ENCODE measurements around the gene HDHD5. TPM values are rescaled to one million over a fixed set of nuclear protein-coding genes. Genes with fewer than 3 reads are reported as not detected.
A peak's percentile ranks its signal among the peaks of the same experiment; 100 is the strongest.

The HDHD5 gene
- total RNA-seq, 3 donors from 2014 or later (not counting 1 experiment from before 2014, with no cell fraction given): 12.0 to 16.5 (median 13.5) TPM

- Mint-ChIP-seq H3K36me3 (peaks cover 2% of the 10 kb centered on the region), H3K4me3 (peak overlapping the region; percentile 59), H3K9me3 (no peaks in the 10 kb centered on the region), H3K27ac (no peak overlapping the region), H3K4me1 (peaks cover 48 to 50% of the 10 kb centered on the region in 2 donors), H3K27me3 (ENCODE audit: low read depth in 2 of 2) (peaks cover 10 to 16% of the 10 kb centered on the region in 2 donors)
- no peak overlapping the region for H3K4me3 ChIP-seq (ENCODE audit: low read length)
- peak in 1 of 2 donors; percentile 24 for DNase-seq
- H3K36me3 ChIP-seq (ENCODE audit: control insufficient read depth, insufficient read depth, low read length): no peaks in the 10 kb centered on the region
- H3K4me1 ChIP-seq (ENCODE audit: control insufficient read depth, insufficient read depth, low read length): peaks cover 57% of the 10 kb centered on the region
- 46% methylated on average over 63 of the region's 63 CpGs for WGBS (ENCODE audit: insufficient coverage)
- intact Hi-C loops (cut with micrococcal nuclease): no loop called here
- no peak overlapping the region for H3K27ac ChIP-seq (ENCODE audit: low read length)
- peaks cover 15% of the 10 kb centered on the region for H3K27me3 ChIP-seq (ENCODE audit: control insufficient read depth, insufficient read depth, low read length)
- TF ChIP-seq CTCF (IDR thresholded peaks at IDR 0.05): no peak
- H3K9me3 ChIP-seq (ENCODE audit: control insufficient read depth, insufficient read depth, low read length): no peaks in the 10 kb centered on the region
- no peak for ATAC-seq
Measured at GRCh38 chr22:17119481-17120202, 39.4 kb downstream of the HDHD5 start.

GRCh38 chr22:17118342-17118741, 40.7 kb downstream of the HDHD5 start:
- no peak for DNase-seq
- no peak overlapping the region for H3K27ac ChIP-seq (ENCODE audit: low read length)
- WGBS (ENCODE audit: insufficient coverage): 44% methylated on average over 4 of the region's 4 CpGs
- Mint-ChIP-seq H3K27ac (peak overlapping the region in 1 of 2 donors; percentile 81), H3K9me3 (no peaks in the 10 kb centered on the region), H3K36me3 (no peaks in the 10 kb centered on the region), H3K4me3 (peak overlapping the region; percentile 78), H3K27me3 (ENCODE audit: low read depth in 2 of 2) (peaks cover 10 to 14% of the 10 kb centered on the region in 2 donors), H3K4me1 (peaks cover 48 to 58% of the 10 kb centered on the region in 2 donors)
- H3K4me3 ChIP-seq (ENCODE audit: low read length): no peak overlapping the region
- ATAC-seq: no peak
- H3K9me3 ChIP-seq (ENCODE audit: control insufficient read depth, insufficient read depth, low read length): no peaks in the 10 kb centered on the region
- peaks cover 15% of the 10 kb centered on the region for H3K27me3 ChIP-seq (ENCODE audit: control insufficient read depth, insufficient read depth, low read length)
- peaks cover 61% of the 10 kb centered on the region for H3K4me1 ChIP-seq (ENCODE audit: control insufficient read depth, insufficient read depth, low read length)
- no peaks in the 10 kb centered on the region for H3K36me3 ChIP-seq (ENCODE audit: control insufficient read depth, insufficient read depth, low read length)
- no peak for TF ChIP-seq CTCF (IDR thresholded peaks at IDR 0.05)
- intact Hi-C loops (cut with micrococcal nuclease): no loop called here

- intact Hi-C loops (cut with micrococcal nuclease): no loop called here
- no peak overlapping the region for H3K4me3 ChIP-seq (ENCODE audit: low read length)
Measured at GRCh38 chr22:17117890-17118289, 41.2 kb downstream of the HDHD5 start.

More at GRCh38 chr22:17117890-17118289, 41.2 kb downstream of the HDHD5 start:
- Histone ChIP-seq H3K4me1 (ENCODE audit: control insufficient read depth, insufficient read depth, low read length) (peaks cover 61% of the 10 kb centered on the region), H3K36me3 (ENCODE audit: control insufficient read depth, insufficient read depth, low read length) (no peaks in the 10 kb centered on the region), H3K27ac (ENCODE audit: low read length) (no peak overlapping the region), H3K9me3 (ENCODE audit: control insufficient read depth, insufficient read depth, low read length) (no peaks in the 10 kb centered on the region), H3K27me3 (ENCODE audit: control insufficient read depth, insufficient read depth, low read length) (peaks cover 15% of the 10 kb centered on the region)
- no peaks in the 10 kb centered on the region for H3K36me3 Mint-ChIP-seq
- 0% methylated on average over 2 of the region's 4 CpGs for WGBS (ENCODE audit: insufficient coverage)
- DNase-seq: peak in 1 of 2 donors; percentile 46
- TF ChIP-seq CTCF (IDR thresholded peaks at IDR 0.05): no peak
- peak overlapping the region; percentile 78 for H3K4me3 Mint-ChIP-seq
- peaks cover 10 to 14% of the 10 kb centered on the region in 2 donors for H3K27me3 Mint-ChIP-seq (ENCODE audit: low read depth in 2 of 2)
- ATAC-seq: no peak
- peak overlapping the region in 1 of 2 donors; percentile 81 for H3K27ac Mint-ChIP-seq
- H3K4me1 Mint-ChIP-seq: peaks cover 48 to 62% of the 10 kb centered on the region in 2 donors
- no peaks in the 10 kb centered on the region for H3K9me3 Mint-ChIP-seq

All from natural killer cell (primary cell).